GM18499 (cell line): ENCODE measurements around the gene CD320.
"Not testable (repeated sequence)": the region's sequence is repeated elsewhere in the genome, so short reads cannot be mapped to it uniquely, and the experiment has no call there.

Experiments used
- ATAC-seq: cut with Tn5 transposase; IDR thresholded peaks from one replicate; pipeline ENCODE4 v1.9.1; 2021; ENCODE audit warnings: moderate number of reproducible peaks; ENCODE audit not compliant: insufficient read depth, unreplicated experiment

Gene CD320

GRCh38 chr19:8310342-8311055, 2.3 kb upstream of the CD320 start:
- ATAC-seq, result no peak

- no peak for ATAC-seq
These were observed 733 bp upstream of the CD320 start for GRCh38 chr19:8308891-8309291.

- no peak for ATAC-seq
These were observed 676 bp downstream of the CD320 start for GRCh38 chr19:8307400-8307964.

GRCh38 chr19:8306235-8307054, 1.7 kb downstream of the CD320 start:
- no peak for ATAC-seq

- no peak for ATAC-seq
These were observed 2.4 kb downstream of the CD320 start for GRCh38 chr19:8305798-8306197.

- ATAC-seq, result no peak
These were observed 3.1 kb downstream of the CD320 start for GRCh38 chr19:8304841-8305621.

GRCh38 chr19:8302734-8303133, 5.4 kb downstream of the CD320 start:
- no peak for ATAC-seq

GRCh38 chr19:8302357-8302691, 5.8 kb downstream of the CD320 start:
- no peak for ATAC-seq

- not testable (repeated sequence) for ATAC-seq
These were observed 16.8 kb downstream of the CD320 start for GRCh38 chr19:8291337-8291736.

GRCh38 chr19:8276508-8276907, 31.6 kb downstream of the CD320 start:
- not testable (repeated sequence) for ATAC-seq

GRCh38 chr19:8269724-8270123, 38.4 kb downstream of the CD320 start:
- no peak for ATAC-seq

- no peak for ATAC-seq
These were observed 42.3 kb downstream of the CD320 start for GRCh38 chr19:8265872-8266271.

- not testable (repeated sequence) for ATAC-seq
These were observed 43.9 kb downstream of the CD320 start for GRCh38 chr19:8264248-8264647.

- no peak for ATAC-seq
These were observed 45.7 kb downstream of the CD320 start for GRCh38 chr19:8262431-8262830.

GRCh38 chr19:8261881-8262280, 46.3 kb downstream of the CD320 start:
- no peak for ATAC-seq

- no peak for ATAC-seq
These were observed 46.8 kb downstream of the CD320 start for GRCh38 chr19:8261347-8261746.

GRCh38 chr19:8259922-8260247, 48.3 kb downstream of the CD320 start:
- ATAC-seq, result no peak

- no peak for ATAC-seq
These were observed 48.8 kb downstream of the CD320 start for GRCh38 chr19:8259142-8259921.

- no peak for ATAC-seq
These were observed 51.1 kb downstream of the CD320 start for GRCh38 chr19:8257052-8257443.
